CD14-positive monocyte (primary cell): Measurements from ENCODE around the gene MUC6. TPM values are rescaled to one million over a fixed set of nuclear protein-coding genes. Genes with fewer than 3 reads are reported as not detected.

Experiments used
- DNase-seq, 3 donors: peaks; one replicate each; pipeline ENCODE4 v3.0.0-alpha.2; 2011 to 2022
- H2AFZ ChIP-seq: 2 replicates; pipeline ENCODE4 v1.6.0; 2012; ENCODE audit warnings: mild to moderate bottlenecking, low read depth, low read length, inconsistent platforms; ENCODE audit not compliant: insufficient read depth, poor library complexity, severe bottlenecking
- H3K27ac ChIP-seq, 2 donors: 1 replicate in 1 of 2; 2 replicates in 1 of 2; pipeline ENCODE4 v1.5.1; 2012 to 2013; ENCODE audit warnings: low read length in 2 of 2, control low read depth in 1 of 2, inconsistent platforms in 1 of 2, low read depth in 1 of 2, mild to moderate bottlenecking in 1 of 2
- H3K27me3 ChIP-seq, 2 donors: one replicate each; pipeline versions ENCODE4 v1.6.0 to v1.6.1; 2011 to 2013; ENCODE audit warnings: low read length in 2 of 2; ENCODE audit not compliant: control insufficient read depth in 2 of 2, insufficient read depth in 2 of 2
- H3K36me3 ChIP-seq, 2 donors: replicated peaks in 1 of 2; 1 replicate in 1 of 2; 2 replicates in 1 of 2; pipeline versions ENCODE4 v1.5.1 to v1.6.1; 2012 to 2013; ENCODE audit warnings: low read length in 2 of 2, control low read depth in 1 of 2, inconsistent platforms in 1 of 2, mild to moderate bottlenecking in 1 of 2; ENCODE audit not compliant: insufficient read depth in 2 of 2, control insufficient read depth in 1 of 2
- H3K4me1 ChIP-seq, 2 donors: 1 replicate in 1 of 2; 2 replicates in 1 of 2; pipeline versions ENCODE4 v1.5.1 to v1.6.1; 2012 to 2013; ENCODE audit warnings: low read length in 2 of 2, control low read depth in 1 of 2, inconsistent platforms in 1 of 2, mild to moderate bottlenecking in 1 of 2, moderate library complexity in 1 of 2; ENCODE audit not compliant: insufficient read depth in 2 of 2, control insufficient read depth in 1 of 2
- H3K4me2 ChIP-seq: replicated peaks from 2 replicates; pipeline ENCODE3; 2012; ENCODE audit warnings: low read length, moderate library complexity, mild to moderate bottlenecking; ENCODE audit not compliant: poor library complexity, severe bottlenecking; ENCODE audit errors: extremely low read depth
- H3K4me3 ChIP-seq, 3 experiments: fragments of 200-600 bp in 1 of 3; sonication (generic) in 1 of 3; replicated peaks in 1 of 3; 1 replicate in 2 of 3; 2 replicates in 1 of 3; pipeline ENCODE4 v1.5.1; 2011 to 2013; ENCODE audit warnings: low read length in 3 of 3, mild to moderate bottlenecking in 3 of 3, control low read depth in 2 of 3, low read depth in 2 of 3, inconsistent platforms in 1 of 3, moderate library complexity in 1 of 3
- H3K79me2 ChIP-seq: 2 replicates; pipeline ENCODE4 v1.6.0; 2012; ENCODE audit warnings: mild to moderate bottlenecking, control low read depth, inconsistent platforms, low read length, moderate library complexity; ENCODE audit not compliant: insufficient read depth
- H3K9ac ChIP-seq: 2 replicates; pipeline ENCODE4 v1.6.0; 2017; ENCODE audit warnings: low read length, mild to moderate bottlenecking; ENCODE audit not compliant: insufficient read depth, poor library complexity, severe bottlenecking
- H3K9me3 ChIP-seq, 2 donors: replicated peaks in 1 of 2; 1 replicate in 1 of 2; 2 replicates in 1 of 2; pipeline versions ENCODE4 v1.5.1 to v1.6.1; 2012 to 2013; ENCODE audit warnings: low read length in 2 of 2, control low read depth in 1 of 2; ENCODE audit not compliant: control insufficient read depth in 1 of 2, insufficient read depth in 1 of 2
- H4K20me1 ChIP-seq: 2 replicates; pipeline ENCODE4 v1.6.0; 2012; ENCODE audit warnings: mild to moderate bottlenecking, low read length, control low read depth, moderate library complexity; ENCODE audit not compliant: insufficient read depth
- H3K27ac Mint-ChIP-seq, 7 donors: one replicate each; pipeline ENCODE4 v1.8.0; 2020; ENCODE audit warnings: mild to moderate bottlenecking in 7 of 7, mixed read lengths in 7 of 7, moderate library complexity in 6 of 7, inconsistent platforms in 2 of 7
- H3K27me3 Mint-ChIP-seq, 3 donors: one replicate each; pipeline ENCODE4 v1.8.0; 2021 to 2022; ENCODE audit warnings: low read depth in 3 of 3, mild to moderate bottlenecking in 3 of 3, mixed read lengths in 3 of 3, moderate library complexity in 3 of 3, inconsistent platforms in 1 of 3
- H3K36me3 Mint-ChIP-seq, 2 donors: one replicate each; pipeline ENCODE4 v1.8.0; 2020; ENCODE audit warnings: mixed read lengths in 2 of 2, inconsistent platforms in 1 of 2, mild to moderate bottlenecking in 1 of 2
- H3K4me1 Mint-ChIP-seq: one replicate; pipeline ENCODE4 v1.8.0; 2020; ENCODE audit warnings: mild to moderate bottlenecking, mixed read lengths
- H3K4me3 Mint-ChIP-seq, 2 donors: one replicate each; pipeline ENCODE4 v1.8.0; 2020; ENCODE audit warnings: mild to moderate bottlenecking in 2 of 2, mixed read lengths in 2 of 2, moderate library complexity in 1 of 2
- H3K9me3 Mint-ChIP-seq, 7 donors: one replicate each; pipeline ENCODE4 v1.8.0; 2020 to 2022; ENCODE audit warnings: mixed read lengths in 7 of 7, mild to moderate bottlenecking in 6 of 7, moderate library complexity in 6 of 7, inconsistent platforms in 2 of 7
- WGBS: methylation state at CpG from one replicate; pipeline ENCODE4 v1.1.5; 2013; ENCODE audit warnings: missing lambda C conversion rate; ENCODE audit not compliant: insufficient coverage; 5-methylcytosine and 5-hydroxymethylcytosine counted together
- intact Hi-C, 2 donors: fragments of 100-400 bp; cut with micrococcal nuclease; formaldehyde crosslinking; loops; one replicate each; pipeline versions ENCODE4 v1.15.0 to v1.15.1; 2023
- polyA plus RNA-seq, 3 donors: library from polyadenylated mRNA; depleted of rRNA in 1 of 3; unstranded in 2 of 3; stranded (reverse) in 1 of 3; fragments of 300-500 nt in 2 of 3; fragments of >200 nt in 1 of 3; fragmentation: Illumina TruSeq in 2 of 3; gene quantifications; 1 replicate in 2 of 3; 2 replicates in 1 of 3; pipeline ENCODE4 v1.2.3, GENCODE V29; 2012 to 2021
- TF ChIP-seq, protein P1 (sequence below): fragments of 200-600 bp; IDR thresholded peaks from one replicate; pipeline ENCODE4 v1.8.0; 2022; ENCODE audit warnings: antibody characterized with exemption, mild to moderate bottlenecking

Gene MUC6
- polyA plus RNA-seq, 3 donors = not detected

- 94% methylated on average over 19 of the region's 20 CpGs for WGBS
- H3K27ac Mint-ChIP-seq = no peak overlapping the region
These were observed 20.5 kb downstream of the MUC6 start for GRCh38 chr11:1015826-1016545.

GRCh38 chr11:1015064-1015463 is 21.5 kb downstream of the MUC6 start:
- WGBS = 98% methylated on average over 7 of the region's 7 CpGs
- Histone ChIP-seq H3K79me2 (no peaks in the 10 kb centered on the region), H3K4me1 (no peaks in the 10 kb centered on the region), H2AFZ (no peak overlapping the region), H3K36me3 (peaks cover 18% of the 10 kb centered on the region in 2 donors), H3K27me3 (no peaks in the 10 kb centered on the region), H3K9me3 (peaks cover 0 to 9% of the 10 kb centered on the region in 2 donors), H3K9ac (no peak overlapping the region), H3K27ac (no peak overlapping the region), H3K4me3 (no peak overlapping the region), H4K20me1 (peaks cover 4% of the 10 kb centered on the region), H3K4me2 (no peak overlapping the region)
- Mint-ChIP-seq H3K4me3 (no peak overlapping the region), H3K36me3 (peaks cover 22 to 23% of the 10 kb centered on the region in 2 donors), H3K27me3 (no peaks in the 10 kb centered on the region), H3K4me1 (no peaks in the 10 kb centered on the region), H3K27ac (no peak overlapping the region), H3K9me3 (peaks cover 3 to 16% (median 13%) of the 10 kb centered on the region in 7 donors)
- intact Hi-C loops = no loop called here
- TF ChIP-seq, protein P1, sequence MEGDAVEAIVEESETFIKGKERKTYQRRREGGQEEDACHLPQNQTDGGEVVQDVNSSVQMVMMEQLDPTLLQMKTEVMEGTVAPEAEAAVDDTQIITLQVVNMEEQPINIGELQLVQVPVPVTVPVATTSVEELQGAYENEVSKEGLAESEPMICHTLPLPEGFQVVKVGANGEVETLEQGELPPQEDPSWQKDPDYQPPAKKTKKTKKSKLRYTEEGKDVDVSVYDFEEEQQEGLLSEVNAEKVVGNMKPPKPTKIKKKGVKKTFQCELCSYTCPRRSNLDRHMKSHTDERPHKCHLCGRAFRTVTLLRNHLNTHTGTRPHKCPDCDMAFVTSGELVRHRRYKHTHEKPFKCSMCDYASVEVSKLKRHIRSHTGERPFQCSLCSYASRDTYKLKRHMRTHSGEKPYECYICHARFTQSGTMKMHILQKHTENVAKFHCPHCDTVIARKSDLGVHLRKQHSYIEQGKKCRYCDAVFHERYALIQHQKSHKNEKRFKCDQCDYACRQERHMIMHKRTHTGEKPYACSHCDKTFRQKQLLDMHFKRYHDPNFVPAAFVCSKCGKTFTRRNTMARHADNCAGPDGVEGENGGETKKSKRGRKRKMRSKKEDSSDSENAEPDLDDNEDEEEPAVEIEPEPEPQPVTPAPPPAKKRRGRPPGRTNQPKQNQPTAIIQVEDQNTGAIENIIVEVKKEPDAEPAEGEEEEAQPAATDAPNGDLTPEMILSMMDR = no peak
- no peak for DNase-seq

More at GRCh38 chr11:1015826-1016545, 20.5 kb downstream of the MUC6 start:
- Mint-ChIP-seq H3K4me1 (no peaks in the 10 kb centered on the region), H3K4me3 (no peak overlapping the region), H3K36me3 (peaks cover 13% of the 10 kb centered on the region in 2 donors), H3K9me3 (peaks cover 3 to 16% (median 13%) of the 10 kb centered on the region in 7 donors), H3K27me3 (no peaks in the 10 kb centered on the region)
- no peak overlapping the region for H3K4me3 ChIP-seq
- H3K79me2 ChIP-seq = no peaks in the 10 kb centered on the region
- TF ChIP-seq, protein P1 = no peak
- H3K27ac ChIP-seq = no peak overlapping the region
- no peaks in the 10 kb centered on the region for H3K4me1 ChIP-seq
- no peaks in the 10 kb centered on the region for H3K27me3 ChIP-seq
- intact Hi-C loops = no loop called here
- H4K20me1 ChIP-seq = peaks cover 4% of the 10 kb centered on the region
- H3K36me3 ChIP-seq = peaks cover 9% of the 10 kb centered on the region in 2 donors
- no peak overlapping the region for H3K4me2 ChIP-seq
- H2AFZ ChIP-seq = no peak overlapping the region
- H3K9me3 ChIP-seq = peaks cover 0 to 9% of the 10 kb centered on the region in 2 donors
- DNase-seq = no peak
- no peak overlapping the region for H3K9ac ChIP-seq
